HepG2 (cell line): ENCODE results near the gene ANKRD40. TPM values are rescaled to one million over a fixed set of nuclear protein-coding genes. Genes with fewer than 3 reads are reported as not detected.
A peak's percentile ranks its signal among the peaks of the same experiment; 100 is the strongest.

Experiments used
- AHDC1 ChIP-seq: sonication (generic); formaldehyde crosslinking; IDR thresholded peaks from 2 replicates; pipeline ENCODE4 v1.5.1; 2020; ENCODE audit warnings: mild to moderate bottlenecking, missing genetic modification reagents, borderline replicate concordance
- HOXA3 ChIP-seq: sonication (generic); formaldehyde crosslinking; IDR thresholded peaks from 2 replicates; pipeline ENCODE4 v1.5.0; 2020; ENCODE audit warnings: missing genetic modification reagents
- JARID2 ChIP-seq: sonication (generic); formaldehyde crosslinking; IDR thresholded peaks from 2 replicates; pipeline ENCODE4 v1.8.1; 2023; ENCODE audit warnings: missing genetic modification reagents, inconsistent platforms; ENCODE audit not compliant: insufficient replicate concordance
- KLF15 ChIP-seq: sonication (generic); formaldehyde crosslinking; IDR thresholded peaks from 2 replicates; pipeline ENCODE4 v1.8.1; 2023; ENCODE audit warnings: borderline replicate concordance, mild to moderate bottlenecking, inconsistent platforms, missing genetic modification reagents, mixed read lengths
- REL ChIP-seq: sonication (generic); formaldehyde crosslinking; conservative IDR thresholded peaks from 2 replicates; pipeline ENCODE4 v1.8.0; 2022; ENCODE audit warnings: mild to moderate bottlenecking, missing genetic modification reagents, moderate library complexity
- REST ChIP-seq, 2 experiments: IDR thresholded peaks; 2 replicates each; pipeline ENCODE4 v1.6.1; 2011 to 2012; ENCODE audit warnings: low read length in 2 of 2, borderline replicate concordance in 1 of 2, low read depth in 1 of 2, mild to moderate bottlenecking in 1 of 2, moderate library complexity in 1 of 2
- TCF7L2 ChIP-seq: IDR thresholded peaks from 2 replicates; pipeline ENCODE4 v1.6.1; 2011; ENCODE audit warnings: mild to moderate bottlenecking, low read depth, low read length, moderate library complexity
- ZBTB21 ChIP-seq: sonication (generic); formaldehyde crosslinking; IDR thresholded peaks from 2 replicates; pipeline ENCODE4 v1.4.0; 2020; ENCODE audit warnings: missing genetic modification reagents
- ZBTB49 ChIP-seq: sonication (generic); formaldehyde crosslinking; IDR thresholded peaks from 2 replicates; pipeline ENCODE4 v1.4.0; 2020; ENCODE audit warnings: missing genetic modification reagents, borderline replicate concordance
- ZFP62 ChIP-seq: sonication (generic); formaldehyde crosslinking; IDR thresholded peaks from 2 replicates; pipeline ENCODE4 v1.4.0; 2020; ENCODE audit warnings: missing genetic modification reagents
- ZNF121 ChIP-seq: sonication (generic); formaldehyde crosslinking; IDR thresholded peaks from 2 replicates; pipeline ENCODE4 v1.5.0; 2020; ENCODE audit warnings: mild to moderate bottlenecking, missing genetic modification reagents
- ZNF607 ChIP-seq: sonication (generic); formaldehyde crosslinking; IDR thresholded peaks from 2 replicates; pipeline ENCODE4 v1.5.1; 2020; ENCODE audit warnings: missing genetic modification reagents, mild to moderate bottlenecking, borderline replicate concordance
- ZSCAN12 ChIP-seq: sonication (generic); formaldehyde crosslinking; IDR thresholded peaks from 2 replicates; pipeline ENCODE4 v1.9.0; 2021; ENCODE audit warnings: mild to moderate bottlenecking, missing genetic modification reagents
- ZSCAN22 ChIP-seq: sonication (generic); formaldehyde crosslinking; IDR thresholded peaks from 2 replicates; pipeline ENCODE4 v1.4.0; 2020; ENCODE audit warnings: mild to moderate bottlenecking, missing genetic modification reagents
- polyA plus RNA-seq, 8 experiments: library from polyadenylated mRNA; depleted of rRNA in 3 of 8; stranded (reverse) in 7 of 8; unstranded in 1 of 8; fragments of >200 nt; fragmentation: Illumina TruSeq in 4 of 8; extraction: Trizol in 4 of 8; gene quantifications; 2 replicates each; pipeline versions ENCODE4 v1.2.1 to v1.2.3, GENCODE V29; 2011 to 2016; ENCODE audit warnings: low read depth in 4 of 8, missing spikeins in 1 of 8, mixed read lengths in 1 of 8; ENCODE audit not compliant: insufficient read depth in 1 of 8
- total RNA-seq, 5 experiments: library from RNA; depleted of rRNA; stranded (reverse); fragments of >200 nt; fragmentation: Illumina TruSeq; extraction: Trizol; gene quantifications; 2 replicates each; pipeline ENCODE4 v1.2.3, GENCODE V29; 2016; ENCODE audit warnings: low read depth in 1 of 5
- TF ChIP-seq, protein P1 (sequence below): IDR thresholded peaks from 2 replicates; pipeline ENCODE4 v1.6.1; 2016; ENCODE audit warnings: missing compliant biosample characterization, missing genetic modification reagents, borderline replicate concordance

ANKRD40 gene
- total and polyA plus RNA-seq, 2 of the 13 experiments (the other 11 are each of a cell fraction or from before 2014, with no cell fraction given) = 35.0 to 46.4 TPM

- TF ChIP-seq TCF7L2 (no peak), REL (CRISPR knock-in tag) (no peak), ZBTB21 (CRISPR knock-in tag) (no peak), ZNF121 (no peak), ZSCAN12 (no peak), REST (IDR thresholded peaks at IDR 0.05; ENCODE audit: borderline replicate concordance in 1 of 2, low read depth in 1 of 2, low read length in 2 of 2) (no peak), JARID2 (no peak), AHDC1 (CRISPR knock-in tag) (no peak), ZNF607 (CRISPR knock-in tag) (no peak), ZSCAN22 (CRISPR knock-in tag) (no peak), ZFP62 (CRISPR knock-in tag) (no peak), HOXA3 (CRISPR knock-in tag) (peak; percentile 63; the same call in 1 of the 2 replicates), ZBTB49 (no peak), KLF15 (CRISPR knock-in tag) (no peak)
- TF ChIP-seq, protein P1, sequence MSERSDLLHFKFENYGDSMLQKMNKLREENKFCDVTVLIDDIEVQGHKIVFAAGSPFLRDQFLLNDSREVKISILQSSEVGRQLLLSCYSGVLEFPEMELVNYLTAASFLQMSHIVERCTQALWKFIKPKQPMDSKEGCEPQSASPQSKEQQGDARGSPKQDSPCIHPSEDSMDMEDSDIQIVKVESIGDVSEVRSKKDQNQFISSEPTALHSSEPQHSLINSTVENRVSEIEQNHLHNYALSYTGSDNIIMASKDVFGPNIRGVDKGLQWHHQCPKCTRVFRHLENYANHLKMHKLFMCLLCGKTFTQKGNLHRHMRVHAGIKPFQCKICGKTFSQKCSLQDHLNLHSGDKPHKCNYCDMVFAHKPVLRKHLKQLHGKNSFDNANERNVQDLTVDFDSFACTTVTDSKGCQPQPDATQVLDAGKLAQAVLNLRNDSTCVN = 0 out of 2 replicates have a peak, but pooled peaks have one; percentile 36
Measured at GRCh38 chr17:50681263-50682200, 26.2 kb downstream of the ANKRD40 start (continued).
